T-helper 1 cell treated with Interleukin-12 subunit alpha and Interleukin-12 subunit beta and Interleukin-4 antibody, amounts not matched to agents 30 ng/mL and 1 ng/mL, for 36 hours (primary cell): Measurements from ENCODE around the gene TANC1. TPM values are rescaled to one million over a fixed set of nuclear protein-coding genes. Genes with fewer than 3 reads are reported as not detected.

Experiments
- intact Hi-C: fragments of 100-400 bp; cut with micrococcal nuclease; formaldehyde crosslinking; loops from one replicate; pipeline ENCODE4 v1.15.1; 2024
- total RNA-seq: library from RNA; stranded (reverse); gene quantifications from 2 replicates; pipeline ENCODE4 v1.2.3, GENCODE V29; 2022

Gene TANC1
- total RNA-seq, 1 donor from 2014 or later, result 0.64 TPM

- intact Hi-C loops, result no loop called here
Measured at GRCh38 chr2:159054032-159054334, 85.5 kb downstream of the TANC1 start.

- intact Hi-C loops, result no loop called here
Measured at GRCh38 chr2:159054985-159055384, 86.5 kb downstream of the TANC1 start.

DNA sequence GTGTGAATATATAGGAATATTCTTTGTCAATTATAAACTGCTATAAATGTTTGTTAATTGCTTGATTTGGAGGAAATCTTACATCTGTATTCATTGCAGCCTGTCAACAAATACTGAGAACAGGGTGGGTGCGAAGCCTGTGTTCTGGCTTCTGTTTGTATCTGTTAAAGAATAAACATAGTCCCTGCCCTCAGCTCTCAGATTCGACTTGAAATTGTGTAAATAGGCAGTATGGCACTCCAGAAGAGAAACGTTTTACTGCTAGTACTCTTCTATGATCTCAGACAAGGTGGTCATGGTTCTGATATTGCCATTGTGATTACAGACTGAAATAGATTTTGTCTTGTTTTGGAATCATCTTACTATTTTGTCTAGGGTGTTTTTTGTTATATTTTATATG, 92.1 kb downstream of the TANC1 start:
- intact Hi-C loops, result no loop called here

GRCh38 chr2:159063677-159064076, 95.2 kb downstream of the TANC1 start:
- intact Hi-C loops, result loop anchor here (1.0 kb wide), 1 partner anchor 11 kb away; no protein-coding TSS in a partner anchor

- intact Hi-C loops, result loop anchor here (1.0 kb wide), 1 partner anchor 12 kb away; no protein-coding TSS in a partner anchor
Measured at GRCh38 chr2:159064446-159065301, 96.2 kb downstream of the TANC1 start.

DNA sequence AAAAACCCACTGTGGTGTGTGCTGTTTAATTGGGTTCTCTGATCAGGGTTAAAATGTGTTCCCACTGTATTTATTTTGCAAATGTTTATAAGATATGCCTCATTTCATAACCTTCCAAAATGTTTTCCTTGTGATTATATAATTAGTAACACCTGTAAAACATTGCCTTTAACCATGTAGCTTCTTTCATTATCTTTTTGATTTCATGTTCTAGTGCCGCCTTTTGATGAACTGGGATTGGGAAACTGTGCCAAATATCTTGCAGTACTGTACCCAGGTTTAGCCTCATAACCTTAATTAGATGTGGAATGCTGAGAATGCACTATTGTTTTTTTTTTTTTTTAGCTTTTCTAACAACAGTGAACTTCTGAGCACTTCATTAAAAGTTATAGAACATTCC, 96.9 kb downstream of the TANC1 start:
- intact Hi-C loops, result no loop called here

DNA sequence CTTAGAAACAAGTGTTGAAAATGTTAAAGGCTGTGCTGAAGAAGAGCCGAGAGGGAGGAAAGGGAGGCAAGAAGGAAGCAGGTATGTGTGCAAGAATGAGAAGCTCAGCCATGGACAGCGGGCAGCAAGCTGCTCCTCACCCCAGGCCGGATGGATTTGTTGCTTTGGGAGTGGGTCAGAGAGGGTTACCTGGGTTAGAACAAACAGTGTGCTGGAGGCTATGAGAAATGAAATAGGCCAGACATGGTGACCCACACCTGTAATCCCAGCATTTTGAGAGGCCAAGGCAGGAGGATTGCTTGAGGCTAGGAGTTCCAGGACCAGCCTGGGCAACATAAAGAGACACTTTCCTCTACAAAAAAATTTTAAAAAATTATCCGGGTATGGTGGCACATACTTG, 97.5 kb downstream of the TANC1 start:
- intact Hi-C loops, result no loop called here

DNA sequence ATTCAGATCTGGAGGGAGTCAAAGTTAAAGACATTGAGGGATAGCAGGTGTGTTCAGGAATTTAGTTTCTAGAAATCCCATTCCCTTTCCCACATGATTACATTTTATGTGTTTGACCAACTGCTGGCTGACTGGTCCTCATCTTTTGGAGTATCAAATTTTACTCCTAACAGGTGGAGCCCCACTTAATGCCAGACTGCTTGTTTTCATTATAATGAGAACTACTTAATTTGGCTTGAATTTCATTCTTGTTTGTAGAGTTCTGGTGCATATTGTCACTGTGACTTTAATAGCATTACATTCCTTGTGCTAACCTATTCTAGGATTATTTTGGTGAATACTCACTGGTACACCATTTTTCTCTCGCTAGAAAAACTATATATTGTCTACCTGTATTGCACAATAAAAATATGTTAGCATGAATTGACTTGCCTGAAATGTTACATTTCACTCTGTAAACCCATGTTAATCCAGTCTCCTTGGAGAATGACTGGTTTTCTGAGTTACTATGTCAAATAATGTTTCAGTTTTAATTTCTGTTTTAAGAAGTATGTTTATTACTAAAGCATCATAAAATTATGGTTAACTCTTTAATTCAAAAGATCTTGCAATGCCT, 98.2 kb downstream of the TANC1 start:
- intact Hi-C loops, result no loop called here

- intact Hi-C loops, result no loop called here
Measured at GRCh38 chr2:159067971-159068370, 99.5 kb downstream of the TANC1 start.

DNA sequence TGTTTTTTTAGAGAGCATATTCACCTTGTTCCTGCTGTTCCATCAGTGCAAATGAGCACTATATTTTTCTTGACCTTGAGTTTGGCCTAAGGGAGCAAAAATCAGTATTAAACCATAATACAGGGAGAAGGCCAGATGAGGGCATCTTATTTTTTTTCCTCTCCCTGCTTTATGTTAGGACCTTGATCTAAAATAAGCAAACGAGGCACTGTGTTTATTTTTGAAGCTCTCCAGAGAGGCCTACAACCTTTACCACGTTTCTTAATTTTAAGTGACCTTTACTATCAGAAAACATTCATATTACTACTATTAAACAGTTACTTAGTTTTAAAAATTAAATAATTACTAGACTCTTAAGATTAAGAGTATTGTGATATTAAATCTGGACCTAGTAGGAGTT, 100.8 kb downstream of the TANC1 start:
- intact Hi-C loops, result no loop called here

DNA sequence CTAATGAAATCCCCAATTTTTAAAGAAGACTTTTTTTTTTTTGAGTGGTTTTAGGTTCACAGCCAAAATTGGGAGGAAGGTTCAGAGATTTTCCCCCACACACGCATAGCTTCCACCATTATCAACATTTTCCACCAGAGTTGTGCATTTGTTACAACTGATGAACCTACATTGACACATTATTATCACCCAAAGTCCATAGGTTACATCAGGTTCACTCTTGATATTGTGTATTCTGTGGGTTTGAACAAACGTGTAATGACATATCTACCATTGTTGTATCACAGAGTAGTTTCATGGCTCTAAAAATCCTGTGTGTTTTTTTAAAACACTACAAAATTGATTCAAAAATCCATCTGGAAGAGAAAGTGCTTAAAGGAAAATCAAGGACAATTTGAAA, 101.8 kb downstream of the TANC1 start:
- intact Hi-C loops, result no loop called here

DNA sequence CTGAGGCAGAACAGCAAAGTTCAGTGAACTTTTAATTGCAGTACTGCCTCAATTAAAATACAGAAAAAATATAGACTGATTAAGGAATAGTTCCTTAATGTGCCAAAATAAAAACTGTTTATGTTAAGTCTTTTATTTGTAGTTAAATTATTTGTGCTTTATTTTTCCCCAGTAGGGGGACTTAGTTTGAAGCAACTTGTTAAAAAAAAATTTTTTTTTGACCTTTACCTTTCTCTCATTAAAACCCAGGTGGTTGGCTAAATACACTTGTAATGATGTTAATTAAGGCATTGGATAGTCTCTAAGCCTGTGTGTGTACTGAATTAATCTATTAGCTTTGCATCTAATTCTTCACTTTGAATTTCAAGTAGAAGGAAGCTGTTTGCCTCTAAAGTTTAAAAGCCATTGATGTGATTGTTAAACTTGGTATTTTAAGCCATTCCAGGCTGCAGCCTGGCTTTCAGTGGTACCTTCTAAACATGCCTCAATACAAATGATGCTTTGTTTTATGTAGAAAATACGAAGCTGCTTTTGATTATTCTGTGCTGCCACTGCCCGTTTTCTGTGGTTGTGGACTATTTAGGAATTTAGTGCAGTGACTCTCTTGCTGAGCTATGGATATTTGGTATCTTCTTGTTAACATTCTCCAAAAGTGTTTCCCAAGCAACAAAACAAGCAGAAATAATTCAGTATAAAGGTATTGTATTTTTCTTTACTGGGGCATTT, 102.9 kb downstream of the TANC1 start:
- intact Hi-C loops, result no loop called here

GRCh38 chr2:159072795-159073194, 104.4 kb downstream of the TANC1 start:
- intact Hi-C loops, result no loop called here

- intact Hi-C loops, result no loop called here
Measured at GRCh38 chr2:159073256-159073655, 104.8 kb downstream of the TANC1 start.

GRCh38 chr2:159074605-159075004, 106.2 kb downstream of the TANC1 start:
- intact Hi-C loops, result no loop called here

DNA sequence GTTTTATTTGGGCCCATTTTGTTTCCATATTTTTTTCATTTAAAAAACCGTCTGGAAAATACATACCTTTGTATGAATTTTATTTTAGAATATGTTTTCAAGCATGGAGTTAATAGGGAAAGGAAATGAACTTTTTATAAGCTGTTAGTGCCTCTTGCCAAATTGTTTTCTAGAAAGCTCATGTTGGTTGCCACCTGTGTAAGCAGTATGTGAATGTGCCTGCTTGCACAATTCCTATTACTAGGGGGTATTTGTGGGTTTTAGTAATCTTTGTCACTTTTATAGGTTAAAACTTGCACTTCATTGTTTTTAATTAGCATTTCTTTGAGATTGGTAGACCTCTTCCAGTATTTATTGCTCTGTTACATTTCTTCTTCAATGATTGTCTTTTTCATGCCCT, 107.3 kb downstream of the TANC1 start:
- intact Hi-C loops, result no loop called here

- intact Hi-C loops, result no loop called here
Measured at GRCh38 chr2:159076241-159076640, 107.8 kb downstream of the TANC1 start.

DNA sequence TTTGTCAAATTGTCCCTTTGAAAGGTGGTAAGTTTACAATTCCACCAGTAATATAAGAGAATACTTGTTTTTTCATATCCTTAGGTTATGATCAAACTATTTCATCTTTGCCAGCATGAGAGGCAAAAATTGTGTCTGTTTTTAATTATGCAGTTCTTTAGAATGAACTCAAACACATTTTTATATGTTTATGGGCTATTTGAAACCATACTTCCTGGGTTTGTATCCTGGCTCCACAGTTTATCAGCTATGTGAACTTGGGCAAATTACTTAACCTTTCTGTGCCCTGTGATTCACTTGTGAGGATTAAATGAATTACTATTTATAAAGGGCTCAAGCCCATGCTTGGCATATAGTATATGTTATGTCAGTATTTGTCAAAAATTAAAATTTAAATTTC, 109.4 kb downstream of the TANC1 start:
- intact Hi-C loops, result no loop called here

DNA sequence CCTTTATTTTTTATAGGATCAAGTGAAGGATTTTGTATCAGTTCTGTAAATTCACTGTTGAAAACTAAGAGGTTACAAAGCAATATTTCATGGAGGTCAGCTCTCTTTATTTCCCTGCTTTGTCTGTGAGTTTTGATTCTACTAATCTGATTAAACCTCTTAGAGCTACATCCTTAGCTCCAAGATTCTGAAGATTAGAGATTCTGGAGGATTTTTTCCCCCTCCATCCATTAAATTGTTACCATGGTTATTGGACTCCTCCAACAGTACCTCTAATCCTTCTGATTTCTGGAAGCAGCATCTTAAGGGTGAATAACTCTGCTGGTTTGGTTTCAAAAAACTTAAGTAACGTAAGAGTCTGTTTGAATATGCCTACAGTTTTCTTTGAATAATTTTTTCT, 110.0 kb downstream of the TANC1 start:
- intact Hi-C loops, result no loop called here

- intact Hi-C loops, result no loop called here
Measured at GRCh38 chr2:159080641-159081040, 112.2 kb downstream of the TANC1 start.

GRCh38 chr2:159082119-159082518, 113.7 kb downstream of the TANC1 start:
- intact Hi-C loops, result no loop called here
